Astrocyte (in vitro differentiated cells and primary cell): ENCODE measurements around the gene BLACAT1. TPM values are rescaled to one million over a fixed set of nuclear protein-coding genes. Genes with fewer than 3 reads are reported as not detected.

Experiments
- DNase-seq: peaks from one replicate; pipeline ENCODE4 v3.0.0-alpha.2; 2010; ENCODE audit warnings: low read depth
- FAIRE-seq: peaks from 2 replicates; lab custom pipeline; 2011; peaks lifted over from hg19 to GRCh38; lab: Jason Lieb, UNC
- H2AFZ ChIP-seq: 2 replicates; pipeline ENCODE4 v1.6.0; 2012; ENCODE audit warnings: low read depth, low read length, inconsistent platforms
- H3K27ac ChIP-seq: 2 replicates; pipeline ENCODE4 v1.5.1; 2011; ENCODE audit warnings: low read depth, low read length, inconsistent platforms
- H3K27me3 ChIP-seq: 2 replicates; pipeline ENCODE4 v1.6.0; 2011; ENCODE audit warnings: low read length, inconsistent platforms; ENCODE audit not compliant: insufficient read depth
- H3K36me3 ChIP-seq: 2 replicates; pipeline ENCODE4 v1.5.1; 2011; ENCODE audit warnings: low read length, inconsistent platforms; ENCODE audit not compliant: insufficient read depth
- H3K4me1 ChIP-seq: 2 replicates; pipeline ENCODE4 v1.5.1; 2011; ENCODE audit warnings: low read length, inconsistent platforms; ENCODE audit not compliant: insufficient read depth
- H3K4me2 ChIP-seq: 2 replicates; pipeline ENCODE4 v1.6.0; 2012; ENCODE audit warnings: low read length, inconsistent platforms
- H3K4me3 ChIP-seq: 2 replicates; pipeline ENCODE4 v1.5.1; 2011; ENCODE audit warnings: low read depth, mild to moderate bottlenecking, low read length, inconsistent platforms; ENCODE audit not compliant: insufficient read depth
- H3K79me2 ChIP-seq: 2 replicates; pipeline ENCODE4 v1.6.0; 2012; ENCODE audit warnings: mild to moderate bottlenecking, low read length, inconsistent platforms; ENCODE audit not compliant: insufficient read depth
- H3K9ac ChIP-seq: 2 replicates; pipeline ENCODE4 v1.6.0; 2012; ENCODE audit warnings: mild to moderate bottlenecking, low read length, inconsistent platforms
- H3K9me3 ChIP-seq: 2 replicates; pipeline ENCODE4 v1.5.1; 2012; ENCODE audit warnings: low read depth, mild to moderate bottlenecking, low read length, inconsistent platforms; ENCODE audit not compliant: insufficient read depth
- H4K20me1 ChIP-seq: 2 replicates; pipeline ENCODE4 v1.6.0; 2012; ENCODE audit warnings: low read length, inconsistent platforms; ENCODE audit not compliant: insufficient read depth
- H3K27ac Mint-ChIP-seq: one replicate; pipeline ENCODE4 v1.8.0; 2021; ENCODE audit warnings: mild to moderate bottlenecking, mixed read lengths; ENCODE audit not compliant: unreplicated experiment
- H3K27me3 Mint-ChIP-seq: one replicate; pipeline ENCODE4 v1.8.0; 2021; ENCODE audit warnings: low read depth, mixed read lengths; ENCODE audit not compliant: unreplicated experiment
- H3K36me3 Mint-ChIP-seq: one replicate; pipeline ENCODE4 v1.8.0; 2021; ENCODE audit warnings: low read depth, mixed read lengths; ENCODE audit not compliant: unreplicated experiment
- H3K4me1 Mint-ChIP-seq: one replicate; pipeline ENCODE4 v1.8.0; 2021; ENCODE audit warnings: low read depth, mixed read lengths; ENCODE audit not compliant: unreplicated experiment
- H3K4me3 Mint-ChIP-seq: one replicate; pipeline ENCODE4 v1.8.0; 2021; ENCODE audit warnings: mild to moderate bottlenecking, moderate library complexity, mixed read lengths; ENCODE audit not compliant: unreplicated experiment
- H3K9me3 Mint-ChIP-seq: one replicate; pipeline ENCODE4 v1.8.0; 2021; ENCODE audit warnings: mild to moderate bottlenecking, mixed read lengths; ENCODE audit not compliant: unreplicated experiment
- CTCF ChIP-seq: IDR thresholded peaks from 2 replicates; pipeline ENCODE4 v1.5.1; 2011; ENCODE audit warnings: low read depth, mild to moderate bottlenecking, inconsistent platforms, low read length, moderate library complexity; ENCODE audit not compliant: insufficient read depth
- EZH2 ChIP-seq: IDR thresholded peaks from 2 replicates; pipeline ENCODE4 v1.6.1; 2012; ENCODE audit warnings: mild to moderate bottlenecking, low read length, inconsistent platforms; ENCODE audit not compliant: insufficient read depth
- total RNA-seq: library from RNA; stranded (reverse); gene quantifications from 2 replicates; pipeline ENCODE4 v1.2.1, GENCODE V29; 2021

Gene BLACAT1
- total RNA-seq, 1 donor from 2014 or later, result 2.2 TPM

- Histone ChIP-seq H3K4me3 (peak overlapping the region; percentile 58), H2AFZ (peak overlapping the region; percentile 49), H3K27ac (peak overlapping the region; percentile 13), H3K36me3 (no peaks in the 10 kb centered on the region), H3K4me1 (peaks cover 37% of the 10 kb centered on the region), H3K4me2 (peak overlapping the region; percentile 84), H3K79me2 (peaks cover 19% of the 10 kb centered on the region), H3K27me3 (peaks cover 23% of the 10 kb centered on the region), H3K9me3 (no peaks in the 10 kb centered on the region), H3K9ac (peak overlapping the region; percentile 71), H4K20me1 (no peaks in the 10 kb centered on the region)
- Mint-ChIP-seq H3K27me3 (peaks cover 21% of the 10 kb centered on the region), H3K36me3 (peaks cover 1% of the 10 kb centered on the region), H3K4me3 (peak overlapping the region; percentile 93), H3K9me3 (no peaks in the 10 kb centered on the region), H3K27ac (peak overlapping the region; percentile 89), H3K4me1 (peaks cover 49% of the 10 kb centered on the region)
- TF ChIP-seq CTCF (no peak), EZH2 (no peak)
- FAIRE-seq, result no peak
- no peak for DNase-seq
Observed at GRCh38 chr1:205449254-205449749, 6.5 kb downstream of the BLACAT1 start.

DNA sequence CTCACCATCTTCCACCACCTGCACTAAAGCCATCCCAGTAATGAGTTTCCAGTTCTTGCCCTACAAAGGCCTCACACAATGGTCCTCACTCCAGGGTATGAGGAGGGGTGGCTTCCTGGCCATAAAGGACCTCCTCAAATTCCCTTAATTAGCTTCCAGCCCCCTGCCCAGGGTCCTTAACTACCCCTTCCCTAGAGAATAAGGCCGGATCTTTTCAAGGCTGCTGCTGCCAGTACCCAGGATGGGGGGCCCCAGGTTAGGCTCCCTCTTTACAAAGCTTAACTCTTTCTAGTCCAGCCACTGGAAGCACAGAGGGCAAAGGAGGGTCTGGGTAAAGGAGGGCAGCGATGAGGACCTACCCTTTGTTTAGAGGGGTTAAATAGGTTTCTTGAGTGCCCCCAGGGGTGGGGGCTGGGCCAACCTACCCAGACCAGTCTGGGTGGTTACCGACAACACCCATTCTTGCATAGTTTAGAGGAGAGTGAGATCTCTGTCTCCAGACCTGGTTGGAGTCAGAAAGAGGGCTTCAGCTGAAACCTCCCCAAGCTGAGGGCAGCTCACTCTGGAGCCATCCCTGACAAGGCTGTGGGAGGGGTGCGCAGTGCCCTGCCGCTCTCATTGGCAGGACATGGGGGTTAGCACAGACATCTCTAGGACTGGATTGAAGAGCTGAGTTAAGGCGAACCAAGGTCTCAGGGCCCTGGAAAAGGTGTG, 7.1 kb downstream of the BLACAT1 start:
- Histone ChIP-seq H3K9me3 (no peaks in the 10 kb centered on the region), H4K20me1 (no peaks in the 10 kb centered on the region), H3K9ac (peak overlapping the region; percentile 71), H3K4me3 (peak overlapping the region; percentile 58), H3K36me3 (no peaks in the 10 kb centered on the region), H2AFZ (no peak overlapping the region), H3K4me2 (peak overlapping the region; percentile 84), H3K4me1 (peaks cover 37% of the 10 kb centered on the region), H3K27ac (no peak overlapping the region), H3K79me2 (peaks cover 19% of the 10 kb centered on the region), H3K27me3 (peaks cover 18% of the 10 kb centered on the region)
- Mint-ChIP-seq H3K36me3 (peaks cover 1% of the 10 kb centered on the region), H3K27me3 (peaks cover 16% of the 10 kb centered on the region), H3K4me3 (peak overlapping the region; percentile 93), H3K9me3 (no peaks in the 10 kb centered on the region), H3K4me1 (peaks cover 54% of the 10 kb centered on the region), H3K27ac (peak overlapping the region; percentile 75)
- TF ChIP-seq CTCF, result no peak
- no peak for TF ChIP-seq EZH2
- DNase-seq (no peak), FAIRE-seq (no peak)
